Hippocampal formation (tissue), 2 donors: ENCODE data around the gene ZNF177.
A peak's percentile ranks its signal among the peaks of the same experiment; 100 is the strongest.
"Not testable (repeated sequence)": the region's sequence is repeated elsewhere in the genome, so short reads cannot be mapped to it uniquely, and the experiment has no call there.

Experiments
- DNase-seq, 2 donors: peaks; one replicate each; lab custom pipeline; 2025; lab: John Stamatoyannopoulos, UW

ZNF177 gene

DNA sequence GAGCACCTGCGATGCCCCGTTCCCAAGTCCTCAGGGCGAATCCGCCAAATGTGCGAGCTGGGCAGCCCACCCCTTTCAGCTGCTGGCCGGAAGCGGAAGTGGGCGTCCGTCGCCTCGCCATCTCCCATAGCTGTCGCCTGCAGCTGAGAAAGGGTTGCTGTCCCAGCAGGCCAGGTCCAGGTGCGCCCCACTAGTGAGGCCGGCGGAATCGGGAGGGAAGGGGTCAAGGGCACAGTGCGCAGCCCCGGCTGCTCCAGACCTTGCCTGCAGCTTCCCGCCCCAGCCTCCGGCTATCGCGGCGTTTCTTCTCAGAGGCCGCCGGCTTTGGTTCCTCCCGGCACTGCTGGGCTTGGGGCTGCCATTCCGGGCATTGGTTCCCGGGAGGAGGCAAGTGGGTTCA, at the start of gene ZNF177:
Gene ZNF177 (plus strand): TSS at position 109 of the 400 bp plus-strand sequence. CDS start 15,299 bp downstream, outside the sequence.
- DNase-seq = peak in 1 of 2 donors; percentile 3

DNA sequence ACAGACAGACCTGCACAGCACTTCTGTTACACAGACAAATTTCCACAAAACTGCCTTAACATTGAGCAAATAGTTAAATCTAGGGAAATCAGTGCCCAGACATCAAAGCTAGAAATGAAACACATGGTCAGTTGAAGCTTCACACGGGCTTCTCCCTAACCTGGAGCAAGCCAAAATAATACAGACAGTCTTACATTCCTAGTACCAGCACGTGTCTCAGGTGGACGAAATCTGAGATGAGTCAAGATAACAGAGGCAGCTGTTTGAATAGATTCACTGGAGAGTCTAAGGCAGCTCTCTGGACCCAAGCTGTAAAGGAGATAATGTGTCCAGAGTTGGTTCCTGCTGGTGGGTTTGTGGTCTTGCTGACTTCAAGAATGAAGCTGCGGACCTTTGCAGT, 49.1 kb upstream of the ZNF177 start:
- DNase-seq = no peak

GRCh38 chr19:9321338-9321737, 41.5 kb upstream of the ZNF177 start:
- no peak for DNase-seq

DNA sequence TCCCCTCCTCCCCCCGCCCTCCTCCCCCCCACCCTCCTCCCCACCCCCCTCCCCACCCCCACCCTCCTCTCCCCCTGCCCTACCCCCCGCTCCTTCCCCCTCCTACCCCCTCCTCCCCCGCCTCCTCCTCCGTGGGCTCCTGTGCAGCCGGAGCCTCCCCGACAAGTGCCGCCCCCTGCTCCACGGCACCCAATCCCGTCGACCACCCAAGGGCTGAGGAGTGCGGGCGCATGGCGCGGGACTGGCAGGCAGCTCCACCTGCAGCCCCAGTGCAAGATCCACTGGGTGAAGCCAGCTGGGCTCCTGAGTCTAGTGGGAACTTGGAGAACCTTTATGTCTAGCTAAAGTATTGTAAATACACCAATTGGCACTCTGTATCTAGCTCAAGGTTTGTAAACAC, 41.1 kb upstream of the ZNF177 start:
- DNase-seq = not testable (repeated sequence)

DNA sequence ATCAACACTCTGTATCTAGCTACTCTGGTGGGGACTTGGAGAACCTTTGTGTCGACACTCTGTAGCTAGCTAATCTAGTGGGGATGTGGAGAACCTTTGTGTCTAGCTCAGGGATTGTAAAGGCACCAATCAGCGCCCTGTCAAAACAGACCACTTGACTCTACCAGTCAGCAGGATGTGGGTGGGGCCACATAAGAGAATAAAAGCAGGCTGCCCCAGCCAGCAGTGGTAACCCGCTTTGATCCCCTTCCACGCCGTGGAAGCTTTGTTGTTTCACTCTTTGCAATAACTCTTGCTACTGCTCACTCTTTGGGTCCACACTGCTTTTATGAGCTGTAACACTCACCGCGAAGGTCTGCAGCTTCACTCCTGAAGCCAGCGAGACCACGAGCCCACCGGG, 40.6 kb upstream of the ZNF177 start:
- DNase-seq = not testable (repeated sequence)

DNA sequence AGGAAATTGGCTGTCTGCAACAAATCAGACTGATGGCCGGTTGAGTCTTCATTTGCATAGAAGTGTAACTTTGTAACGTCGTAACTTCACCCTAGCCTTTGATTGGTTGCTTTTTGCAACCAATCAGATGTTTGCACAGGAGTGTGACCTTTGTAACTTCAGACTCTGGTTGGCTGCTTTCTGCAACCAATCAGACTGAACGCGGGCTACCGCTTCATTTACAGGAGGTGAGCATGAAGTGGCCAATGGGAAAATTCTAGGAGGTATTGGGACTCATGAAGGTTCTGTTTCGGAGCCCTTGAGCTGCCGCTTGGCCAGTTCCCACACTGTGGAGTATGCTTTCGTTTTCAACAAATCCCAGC, 39.3 kb upstream of the ZNF177 start:
- peak; percentile 74 to 75 for DNase-seq

GRCh38 chr19:9323919-9324583, 38.8 kb upstream of the ZNF177 start, which contains the start of gene ZNF559:
TSS of gene ZNF559 (plus strand) at chr19:9324179. CDS start at chr19:9338550, 14,371 bp downstream.
- DNase-seq = peak; percentile 75 to 85

DNA sequence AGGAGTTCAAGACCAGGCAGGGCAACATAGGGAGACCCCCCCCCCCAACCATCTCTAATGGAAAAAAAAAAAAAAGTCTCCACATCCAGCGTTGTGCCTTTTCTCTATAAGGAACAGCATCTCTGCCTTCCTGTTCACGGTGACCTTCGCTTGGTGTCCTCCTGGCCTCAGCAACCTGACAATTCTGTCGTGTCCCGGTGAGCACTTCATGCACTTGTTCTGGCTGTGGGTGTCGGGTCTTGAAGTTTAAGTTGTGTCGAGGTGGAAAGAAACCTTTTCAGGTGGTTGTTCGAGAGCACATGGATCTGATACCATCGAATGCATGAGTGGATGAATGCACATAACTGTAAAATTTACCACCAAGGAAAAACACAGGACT, 38.2 kb upstream of the ZNF177 start:
- DNase-seq = no peak

GRCh38 chr19:9329999-9330398, 32.8 kb upstream of the ZNF177 start:
- no peak for DNase-seq

DNA sequence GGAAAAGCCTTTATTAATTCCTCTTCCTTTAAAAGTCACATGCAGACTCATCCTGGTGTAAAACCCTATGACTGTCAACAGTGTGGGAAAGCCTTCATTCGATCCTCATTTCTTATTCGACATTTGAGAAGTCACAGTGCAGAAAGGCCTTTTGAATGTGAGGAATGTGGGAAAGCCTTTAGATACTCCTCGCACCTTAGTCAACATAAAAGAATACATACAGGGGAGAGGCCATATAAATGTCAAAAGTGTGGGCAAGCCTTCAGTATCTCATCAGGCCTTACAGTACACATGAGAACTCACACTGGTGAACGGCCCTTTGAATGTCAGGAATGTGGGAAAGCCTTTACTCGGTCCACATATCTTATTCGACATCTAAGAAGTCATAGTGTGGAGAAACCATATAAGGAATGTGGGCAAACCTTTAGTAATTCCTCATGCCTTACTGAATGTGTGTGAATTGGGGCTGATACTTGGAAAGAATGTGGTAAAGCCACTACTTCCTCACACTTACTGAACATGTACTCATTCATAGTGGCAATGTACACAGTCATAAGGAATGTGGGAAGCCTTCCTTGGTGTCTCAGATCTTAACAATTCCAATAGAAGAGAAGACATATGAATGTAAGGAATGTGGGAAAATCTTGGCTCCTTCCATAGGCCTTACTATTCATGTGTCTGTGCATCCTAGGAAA, 20.1 kb upstream of the ZNF177 start:
- no peak for DNase-seq

GRCh38 chr19:9345005-9345404, 17.8 kb upstream of the ZNF177 start:
- DNase-seq = no peak

- no peak for DNase-seq
Observed at GRCh38 chr19:9348253-9348652, 14.6 kb upstream of the ZNF177 start.

DNA sequence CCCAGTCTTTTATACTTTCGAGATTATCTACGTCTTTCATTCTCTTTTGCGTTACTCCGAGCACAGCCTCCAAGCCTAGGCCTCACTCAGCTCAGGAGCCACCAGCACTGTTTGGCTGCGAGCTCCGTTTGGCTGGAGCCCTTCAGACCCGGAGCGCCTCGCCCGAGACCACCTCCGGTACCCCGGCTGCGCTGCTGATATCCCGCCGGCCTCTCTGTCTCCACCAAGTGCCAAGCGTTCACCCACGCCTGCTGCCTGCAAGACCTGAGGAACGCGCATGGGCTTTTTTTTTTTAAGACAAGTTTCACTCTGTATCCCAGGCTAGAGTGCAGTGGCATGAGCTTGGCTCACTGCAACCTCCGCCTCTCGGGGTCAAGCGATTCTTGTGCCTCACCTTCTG, 14.1 kb upstream of the ZNF177 start:
- no peak for DNase-seq

DNA sequence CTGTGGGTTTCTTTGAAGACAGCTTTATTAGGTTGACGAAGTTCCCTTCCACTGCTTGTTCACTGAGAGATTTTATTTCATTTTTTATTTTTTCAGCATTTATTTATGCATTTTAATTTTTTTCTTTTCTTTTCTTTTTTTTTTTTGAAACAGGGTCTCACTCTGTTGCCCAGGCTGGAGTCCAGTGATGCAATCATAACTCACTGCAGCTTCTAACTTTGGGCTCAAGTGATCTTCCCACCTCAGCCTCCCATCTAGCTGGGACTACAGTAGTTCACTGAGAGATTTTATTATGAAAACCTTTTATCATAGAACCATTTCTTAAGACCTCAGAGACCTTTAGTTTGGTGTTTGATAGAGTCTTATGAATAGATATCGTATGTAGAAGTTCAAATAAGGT, 10.3 kb upstream of the ZNF177 start:
- no peak for DNase-seq

DNA sequence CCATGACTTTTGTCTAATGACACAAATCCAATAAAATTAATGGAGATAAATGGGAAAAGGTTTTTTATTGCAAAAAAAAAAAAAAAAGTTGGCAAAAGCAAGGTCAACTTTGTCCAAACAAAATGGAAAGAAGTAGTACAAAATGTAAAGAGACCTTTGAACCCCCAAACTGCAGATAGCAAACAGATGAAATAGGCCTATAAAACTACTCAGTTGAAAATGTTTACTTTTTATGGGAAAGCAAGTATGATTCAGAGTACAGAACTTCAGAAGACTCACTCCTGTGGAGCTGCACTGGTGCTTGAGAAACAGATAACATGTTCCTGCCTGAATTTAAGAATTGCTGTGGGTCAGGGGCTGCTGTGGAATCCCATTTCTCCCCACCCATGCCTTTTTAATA, 9.8 kb upstream of the ZNF177 start:
- no peak for DNase-seq

DNA sequence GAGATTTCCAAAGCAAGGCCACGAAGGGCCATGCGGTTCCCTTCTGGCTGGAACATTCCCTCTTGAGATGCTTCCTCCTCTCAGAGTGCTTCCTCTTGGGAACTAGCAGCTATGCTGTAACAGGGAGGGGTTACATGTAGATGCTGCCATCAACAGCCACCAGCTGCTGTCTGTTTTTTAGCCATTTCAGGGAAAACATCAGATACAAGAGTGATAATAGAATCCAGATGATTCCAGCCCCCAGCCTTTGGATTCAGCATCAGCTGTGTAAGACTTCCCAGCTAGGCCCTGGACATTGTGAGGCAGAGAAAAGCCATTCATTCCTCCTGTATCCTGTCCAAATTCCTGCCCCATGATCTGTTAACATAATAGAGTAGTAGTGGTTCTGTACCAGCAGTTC, 8.2 kb upstream of the ZNF177 start:
- no peak for DNase-seq

DNA sequence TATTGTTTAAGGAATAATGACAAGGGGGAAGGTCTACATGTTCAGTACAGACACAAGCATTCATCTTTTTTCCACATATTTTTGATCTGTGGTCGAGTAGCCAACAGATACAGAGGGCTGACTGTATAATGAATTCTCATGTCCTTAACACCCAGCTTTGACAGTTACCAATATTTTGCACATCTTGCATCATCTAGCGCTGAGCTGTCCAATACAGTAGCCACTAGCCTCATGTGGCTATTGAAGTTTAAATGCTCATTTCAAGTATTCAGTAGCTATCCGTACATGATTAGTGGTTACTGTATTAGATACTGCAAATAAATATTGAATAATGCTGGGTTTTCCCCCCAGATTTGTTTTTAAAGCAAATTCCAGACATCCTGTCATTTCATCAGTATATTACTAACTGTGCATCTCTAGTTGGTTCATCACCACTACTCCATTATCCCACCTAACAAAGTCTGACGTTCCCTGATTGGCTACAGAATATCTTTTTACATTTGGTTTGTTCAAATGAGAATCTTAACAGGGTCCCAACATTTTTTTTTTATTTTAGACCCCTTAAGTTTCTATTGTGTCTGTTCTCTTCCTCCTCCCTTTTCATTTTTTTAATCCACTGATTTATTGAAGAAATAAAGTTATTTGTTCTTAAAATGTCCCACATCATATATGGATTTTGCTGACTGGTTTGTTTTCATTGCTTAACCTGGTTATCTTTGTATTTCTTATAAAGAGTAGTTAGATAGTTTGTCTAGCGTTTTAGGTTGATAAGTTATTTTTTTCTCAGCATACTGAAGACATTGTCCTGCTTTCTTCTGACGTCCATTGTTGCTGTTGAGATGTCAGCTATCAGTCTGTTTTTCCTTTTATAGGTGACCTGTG, 8.2 kb downstream of the ZNF177 start:
- no peak for DNase-seq

GRCh38 chr19:9381361-9381785, 18.6 kb downstream of the ZNF177 start:
- DNase-seq = no peak

DNA sequence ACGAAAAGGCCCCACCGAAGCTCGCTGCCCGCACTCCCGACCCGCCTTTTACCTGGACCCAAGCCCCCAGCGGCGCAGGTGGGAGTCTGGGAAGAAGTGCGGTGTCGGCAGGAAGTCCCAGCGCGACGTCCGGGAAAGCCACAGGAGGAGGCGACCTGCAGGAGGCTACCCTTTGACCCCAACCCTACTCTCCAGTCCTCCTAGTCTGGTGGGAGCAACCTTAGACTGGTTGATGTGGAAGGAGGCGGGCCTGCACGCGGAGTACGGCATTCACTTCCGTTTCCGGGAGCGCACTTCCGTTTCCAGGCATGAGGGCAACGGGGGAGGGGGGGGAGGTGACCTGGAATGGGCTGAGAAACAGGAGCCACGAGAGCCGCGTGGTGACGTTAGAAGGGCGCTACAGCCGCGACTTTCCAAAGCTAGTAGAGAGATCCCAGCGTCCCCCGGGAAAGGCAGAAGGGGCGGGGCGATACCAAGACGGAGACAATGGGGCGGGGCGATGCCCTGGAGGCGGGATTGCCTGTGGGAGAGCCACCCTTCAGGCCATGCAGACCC, 44.1 kb downstream of the ZNF177 start:
- DNase-seq = peak; percentile 0 to 6

DNA sequence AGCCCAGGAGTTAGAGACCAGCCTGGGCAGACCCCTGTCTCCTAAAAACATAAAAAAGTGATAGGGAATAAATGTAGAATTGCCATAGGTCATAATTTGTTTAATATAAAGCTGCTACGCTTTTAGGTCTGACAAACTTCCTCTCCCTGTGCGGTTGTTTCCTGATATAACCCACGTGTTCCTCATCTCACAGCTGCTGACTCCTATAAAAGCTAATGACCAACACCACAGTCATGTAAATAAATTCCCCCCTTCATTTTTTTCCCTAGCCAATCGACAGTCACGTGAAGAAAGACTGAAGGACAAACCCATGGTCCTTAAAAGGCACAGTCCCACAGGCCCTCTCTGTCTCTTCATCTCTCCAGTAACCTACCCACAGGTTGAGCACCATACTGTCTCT, 45.0 kb downstream of the ZNF177 start:
- no peak for DNase-seq

DNA sequence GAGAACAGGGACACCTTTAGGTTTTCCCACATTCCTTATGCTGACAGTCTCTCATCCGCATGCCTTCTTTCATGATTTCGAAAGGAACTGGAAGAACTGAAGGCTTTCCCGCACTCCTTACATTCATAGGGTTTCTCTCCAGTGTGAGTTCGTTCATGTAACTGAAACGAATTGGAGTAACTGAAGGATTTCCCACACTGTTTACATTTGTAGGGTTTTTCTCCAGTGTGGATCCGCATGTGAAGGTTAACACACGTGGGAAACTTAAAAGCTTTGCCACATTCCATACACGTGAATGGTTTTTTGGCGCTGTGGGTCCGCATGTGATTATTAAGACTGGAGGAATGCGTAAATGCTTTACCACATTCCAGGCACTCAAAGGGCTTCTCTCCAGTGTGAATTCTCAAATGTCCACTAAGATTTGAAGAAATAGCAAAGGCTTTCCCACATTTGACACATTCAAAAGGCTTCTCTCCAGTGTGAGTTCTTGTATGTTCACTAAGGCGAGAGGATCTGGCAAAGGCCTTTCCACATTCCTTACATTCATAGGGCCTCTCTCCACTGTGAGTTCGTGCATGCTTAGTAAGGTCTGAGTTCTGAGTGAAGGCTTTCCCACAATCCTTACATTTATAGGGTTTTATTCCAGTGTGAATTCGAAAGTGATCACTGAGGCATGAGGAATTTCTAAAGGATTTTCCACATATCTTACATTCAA, 50.6 kb downstream of the ZNF177 start:
- no peak for DNase-seq

- no peak for DNase-seq
Observed at GRCh38 chr19:9427941-9428340, 65.1 kb downstream of the ZNF177 start.
